Measurements from ENCODE around the gene PSRC1.

Gene PSRC1

DNA sequence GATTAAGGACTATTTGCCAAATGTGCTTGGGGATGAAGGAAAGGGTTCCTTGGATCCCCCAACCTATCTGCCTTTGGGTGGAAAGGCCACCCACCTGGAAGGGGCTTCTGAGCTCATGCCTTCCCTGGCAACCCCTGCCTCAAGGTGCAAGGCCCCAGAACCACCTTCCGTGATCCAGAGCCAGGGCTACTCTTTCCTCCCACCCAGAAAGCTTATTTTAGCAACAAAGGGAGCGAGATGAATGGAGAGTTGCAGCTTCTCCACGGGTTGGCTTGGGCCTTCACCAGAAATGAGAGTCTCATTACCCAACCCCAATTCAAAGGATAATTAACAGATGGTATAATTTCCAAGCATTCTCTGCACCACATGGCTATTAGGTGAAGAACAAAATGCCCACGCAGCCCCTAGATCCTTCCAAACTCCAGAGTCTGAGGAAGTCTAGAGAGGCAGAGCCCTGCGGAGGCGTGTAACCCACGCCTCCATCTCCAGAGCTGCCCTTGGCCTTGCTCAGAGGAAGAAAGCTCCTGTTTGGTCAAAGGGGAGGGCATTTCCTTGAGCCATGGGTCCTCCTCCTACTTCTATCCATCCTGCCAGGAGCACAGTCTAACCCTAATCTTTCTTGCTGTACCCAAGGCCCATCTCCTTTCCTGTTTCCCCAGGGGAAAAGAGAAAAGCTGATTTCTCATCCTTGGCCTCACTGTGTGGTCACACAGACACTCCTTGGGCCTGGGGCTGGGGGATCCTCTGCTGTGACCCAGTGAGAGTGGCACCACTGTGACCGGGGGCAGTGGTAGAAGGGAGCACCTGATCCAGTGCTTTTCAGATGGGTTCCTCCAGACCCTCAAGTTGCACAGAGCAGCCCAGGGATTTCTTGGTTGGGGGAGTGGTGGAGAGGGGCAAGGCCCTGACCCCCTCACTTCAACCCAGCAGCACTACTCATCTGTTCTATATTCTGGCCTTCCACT is 35.3 kb downstream of the PSRC1 start:
- no peak for DNase-seq (ENCODE audit: low read depth in 2 of 2)

DNA sequence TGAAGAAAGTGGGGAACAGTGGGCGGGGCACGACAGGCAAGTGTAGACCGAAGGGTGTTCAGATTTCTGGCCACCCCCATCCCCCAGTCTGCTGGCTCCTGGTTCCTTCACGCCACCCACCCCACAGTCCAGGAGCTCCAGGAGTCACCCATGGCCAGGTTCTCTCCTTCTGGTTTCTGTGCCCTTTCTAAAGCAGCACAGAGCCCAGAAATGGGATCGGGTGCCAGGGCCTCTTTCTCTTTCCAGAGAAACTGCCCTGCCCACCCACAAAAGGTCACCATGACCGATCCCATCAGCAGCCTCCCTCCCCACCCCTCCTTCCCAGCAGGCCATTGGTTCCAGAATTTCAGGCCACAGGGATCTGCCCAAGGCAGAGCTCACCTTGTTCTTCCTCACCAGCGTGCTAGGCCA is 36.8 kb downstream of the PSRC1 start:
- no peak for DNase-seq (ENCODE audit: low read depth in 2 of 2)

GRCh38 chr1:109243860-109244552 is 38.9 kb downstream of the PSRC1 start:
- no peak for DNase-seq (ENCODE audit: low read depth in 2 of 2)

- no peak for DNase-seq (ENCODE audit: low read depth in 2 of 2)
These were observed 39.7 kb downstream of the PSRC1 start for GRCh38 chr1:109243221-109243620.

DNA sequence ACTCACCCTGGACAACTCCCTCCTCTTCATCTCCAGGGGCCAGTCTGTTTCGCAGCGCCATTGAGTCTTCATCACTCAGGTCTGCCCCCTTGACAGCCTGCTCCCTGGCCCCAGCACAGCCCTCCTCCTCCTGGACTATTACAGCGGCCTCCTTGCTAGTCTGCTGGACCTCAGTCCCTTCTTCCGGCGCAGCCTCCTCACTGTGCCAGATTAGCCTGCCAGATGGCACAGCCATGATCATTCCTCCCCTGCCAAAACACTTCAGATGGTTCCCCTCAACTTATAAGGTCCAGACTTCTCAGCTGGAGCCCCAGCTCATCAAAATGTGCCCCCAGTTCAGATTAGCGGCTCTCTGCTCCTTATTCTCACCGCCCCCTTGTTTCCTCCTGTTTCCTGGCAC is 40.6 kb downstream of the PSRC1 start:
- DNase-seq (ENCODE audit: low read depth in 2 of 2), result no peak

DNA sequence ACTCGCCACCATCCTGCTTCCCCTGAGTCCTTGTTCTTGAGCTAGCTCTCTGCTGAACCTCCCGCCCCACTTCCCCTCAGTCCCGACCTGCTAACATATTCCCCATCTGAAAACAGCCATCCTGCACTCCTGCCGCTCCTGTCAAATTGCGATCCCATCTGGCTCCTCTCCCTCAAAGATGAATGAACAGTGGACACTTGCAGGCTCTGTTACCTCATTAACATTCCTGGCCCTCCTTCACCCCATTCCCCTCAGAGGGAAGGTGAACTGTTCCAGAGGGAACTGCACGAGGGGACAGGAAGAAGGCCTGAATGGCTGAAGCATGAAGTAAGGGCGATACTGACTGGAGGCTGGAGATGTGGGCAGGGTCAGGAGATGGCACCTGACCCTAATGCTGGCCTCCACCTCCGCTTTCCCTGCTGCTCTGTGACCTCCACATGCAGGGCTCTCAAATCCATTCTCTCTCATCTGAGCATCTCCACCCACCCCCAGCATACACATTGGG is 41.1 kb downstream of the PSRC1 start:
- no peak for DNase-seq (ENCODE audit: low read depth in 2 of 2)

DNA sequence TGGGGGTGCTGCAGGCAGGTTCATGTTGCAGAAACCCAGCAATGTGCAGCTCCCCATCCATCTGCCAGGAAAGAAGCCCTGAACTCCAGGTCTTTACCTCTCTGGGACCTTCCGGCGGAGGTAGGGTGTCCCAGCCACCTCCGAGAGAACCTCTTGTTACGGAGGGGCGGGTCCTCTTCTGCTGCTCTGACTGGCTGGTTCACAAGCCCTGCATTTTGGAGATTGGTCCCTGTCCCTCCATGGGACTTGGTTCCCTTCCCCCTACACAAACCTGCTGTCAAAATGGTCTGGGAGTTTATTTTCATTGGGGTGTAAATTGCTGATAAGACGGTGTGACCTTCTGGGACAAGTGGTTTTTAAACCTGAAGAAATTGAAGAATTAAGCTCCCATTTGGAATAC is 41.6 kb downstream of the PSRC1 start:
- no peak for DNase-seq (ENCODE audit: low read depth in 2 of 2)

DNA sequence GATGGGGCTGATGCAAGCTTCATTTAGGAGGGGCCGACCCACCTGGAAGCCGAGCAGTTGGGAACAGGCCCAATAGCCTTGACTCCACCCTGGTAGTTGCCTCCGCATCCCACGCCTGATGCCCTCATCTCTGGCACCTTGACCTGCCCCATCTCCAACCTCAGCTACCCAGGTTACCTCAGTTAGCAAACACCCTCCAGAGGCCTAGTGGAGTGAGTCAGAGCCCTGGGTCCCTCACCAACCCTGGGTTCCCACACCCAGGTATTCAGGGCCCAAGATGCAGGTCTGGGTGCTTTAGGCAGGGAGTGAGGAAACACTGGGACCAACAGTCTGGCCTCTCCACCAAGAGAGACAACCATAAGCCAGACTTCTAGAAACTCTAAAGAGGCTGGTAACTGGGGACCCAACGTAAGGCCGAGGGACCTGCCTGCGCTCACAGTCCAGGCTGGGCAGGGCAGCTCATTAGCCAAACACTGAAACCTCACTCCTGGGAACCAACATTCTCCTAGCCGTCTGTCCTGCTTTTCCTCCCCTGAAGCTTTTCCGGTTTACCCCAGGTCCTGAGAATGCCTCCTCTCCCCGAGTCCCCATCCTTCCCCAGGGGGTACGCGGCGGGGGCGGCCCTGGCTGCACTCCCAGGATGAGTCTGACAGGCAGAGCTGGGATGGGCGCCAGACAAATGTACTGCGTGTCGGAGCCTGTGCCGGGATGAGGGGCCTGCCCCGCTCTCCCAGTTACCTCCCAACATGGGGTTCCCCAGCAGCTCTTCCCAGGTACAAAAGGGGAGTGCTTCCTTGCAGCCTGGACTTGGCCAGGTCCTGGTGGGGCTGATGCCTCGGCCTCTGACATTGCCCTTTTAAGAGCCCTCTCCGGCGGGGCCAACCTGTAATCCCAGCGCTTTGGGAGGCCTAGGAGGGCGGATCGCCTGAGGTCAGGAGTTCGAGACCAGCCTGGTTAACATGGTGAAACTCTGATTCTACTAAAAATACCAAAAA is 42.5 kb downstream of the PSRC1 start:
- no peak for DNase-seq (ENCODE audit: low read depth in 2 of 2)

DNA sequence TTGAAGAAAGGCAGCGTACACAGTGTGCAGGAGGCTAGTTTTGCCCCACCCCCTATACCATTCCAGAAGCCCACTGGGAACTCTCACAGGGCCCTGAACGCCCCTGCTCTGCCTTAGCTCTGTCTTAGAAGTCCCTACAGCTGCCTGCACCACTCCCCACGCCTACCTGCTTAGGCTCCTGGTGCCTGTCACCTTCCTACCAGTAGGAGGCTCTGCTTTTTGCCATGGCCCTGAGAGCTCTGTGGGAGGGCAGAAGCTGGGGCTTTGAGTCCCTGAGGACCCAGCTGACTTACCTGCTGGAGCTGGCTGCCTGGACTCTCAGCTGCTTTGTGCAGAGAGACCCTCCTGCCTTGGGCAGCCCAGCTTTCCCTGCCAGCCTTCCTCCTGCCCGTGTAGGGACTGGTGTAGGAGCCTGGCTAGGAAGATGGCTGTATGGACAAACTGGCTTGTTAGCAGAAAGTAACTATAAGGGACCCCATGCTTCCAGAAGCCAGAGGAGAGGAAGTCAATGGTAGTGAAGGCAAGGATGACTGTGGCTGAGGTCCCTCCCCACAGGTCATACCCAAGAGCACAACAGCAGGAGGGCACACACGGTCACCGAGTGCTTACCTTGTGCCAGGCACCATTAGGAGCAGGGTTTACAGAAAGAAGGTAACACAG is 43.4 kb downstream of the PSRC1 start:
- DNase-seq (ENCODE audit: low read depth in 2 of 2), result no peak

DNA sequence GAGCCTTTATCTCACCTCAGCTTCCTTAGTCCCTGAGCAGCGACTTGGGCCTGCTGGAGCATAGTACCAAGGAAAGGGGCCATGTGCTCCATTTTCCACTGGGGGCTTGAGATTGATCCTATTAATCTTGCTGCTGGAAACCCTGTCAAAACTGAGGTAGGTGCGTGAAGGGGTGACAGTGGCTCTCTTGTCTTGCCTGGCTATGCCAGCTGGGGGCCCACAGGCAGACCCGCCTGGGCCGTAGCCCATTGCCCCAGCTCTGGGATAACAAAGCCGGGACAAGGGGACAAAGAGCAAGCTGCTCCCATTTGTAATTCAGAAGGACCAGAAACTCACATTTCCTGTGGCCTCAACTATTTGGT is 43.9 kb downstream of the PSRC1 start:
- no peak for DNase-seq (ENCODE audit: low read depth in 2 of 2)

DNA sequence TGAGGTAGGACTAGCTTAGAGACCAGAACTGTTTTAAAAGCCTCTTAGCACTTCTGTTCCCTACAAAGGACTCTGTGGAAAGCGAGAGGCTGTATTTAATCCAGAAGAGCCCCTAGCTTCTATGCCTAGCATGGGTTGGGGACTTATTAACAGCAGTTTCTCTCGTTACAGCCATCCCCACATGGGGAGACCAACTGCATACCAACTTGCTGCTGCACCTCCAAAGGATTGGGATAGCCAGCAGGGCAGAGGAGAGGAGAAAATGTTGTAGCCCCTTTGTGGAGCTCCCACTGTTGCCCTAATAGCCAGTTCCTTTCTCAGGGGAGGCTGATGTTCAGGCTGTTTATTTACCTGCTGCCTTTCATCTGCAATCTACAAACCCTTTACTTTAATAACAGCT is 44.6 kb downstream of the PSRC1 start:
- DNase-seq (ENCODE audit: low read depth in 2 of 2), result no peak

- DNase-seq (ENCODE audit: low read depth in 2 of 2), result no peak
These were observed 45.4 kb downstream of the PSRC1 start for GRCh38 chr1:109237512-109237911.

DNA sequence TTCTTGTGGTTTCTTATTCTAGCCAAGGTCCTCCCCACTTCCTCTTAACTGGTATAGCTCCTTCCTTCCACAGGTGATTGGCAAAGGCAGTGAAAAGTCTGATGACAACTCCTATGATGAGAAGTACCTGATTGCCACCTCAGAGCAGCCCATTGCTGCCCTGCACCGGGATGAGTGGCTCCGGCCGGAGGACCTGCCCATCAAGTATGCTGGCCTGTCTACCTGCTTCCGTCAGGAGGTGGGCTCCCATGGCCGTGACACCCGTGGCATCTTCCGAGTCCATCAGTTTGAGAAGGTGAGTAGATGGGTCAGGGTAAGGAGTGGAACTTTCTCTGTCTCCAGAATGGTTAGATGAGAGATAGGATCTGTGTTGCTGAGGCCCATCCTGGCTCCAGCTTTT is 47.8 kb downstream of the PSRC1 start:
- no peak for DNase-seq (ENCODE audit: low read depth in 2 of 2)

DNA sequence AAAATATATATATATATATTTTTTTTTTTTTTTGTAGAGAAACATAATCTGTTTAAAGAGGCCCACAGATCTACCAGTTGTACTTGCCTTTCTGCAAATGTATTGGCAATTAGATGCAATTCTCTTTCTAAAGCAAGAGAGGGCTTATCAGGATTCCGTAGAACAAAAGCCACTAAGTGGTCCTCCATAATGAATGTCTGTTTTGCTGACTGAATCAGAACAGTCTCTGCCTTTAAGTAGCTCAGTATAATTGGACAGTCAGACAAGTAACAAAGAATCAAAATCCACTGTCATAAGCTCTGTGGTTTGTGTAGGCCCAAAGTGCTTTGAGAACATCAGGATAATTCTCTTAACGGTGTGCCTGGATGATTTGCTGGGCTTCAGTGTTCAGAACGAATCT is 51.9 kb downstream of the PSRC1 start:
- no peak for DNase-seq (ENCODE audit: low read depth in 2 of 2)
